ENCODE results near the gene ZNF568.

The ZNF568 gene

GRCh38 chr19:37007587-37008220, 91.6 kb downstream of the ZNF568 start:
- peak; percentile 8 to 17 for DNase-seq

GRCh38 chr19:37009871-37010270, 93.7 kb downstream of the ZNF568 start:
- no peak for DNase-seq

- no peak for DNase-seq
Measured at GRCh38 chr19:37012093-37012745, 96.1 kb downstream of the ZNF568 start.

GRCh38 chr19:37014456-37014855, 98.3 kb downstream of the ZNF568 start:
- no peak for DNase-seq

- no peak for DNase-seq
Measured at GRCh38 chr19:37045140-37045539, 129.0 kb downstream of the ZNF568 start.

All from activated CD4-positive, alpha-beta T cell treated with anti-CD3 and anti-CD28 coated beads for 4 hours (primary cell).